ENCODE data around the gene ZMYND11. TPM values are rescaled to one million over a fixed set of nuclear protein-coding genes. Genes with fewer than 3 reads are reported as not detected.
"Not testable (repeated sequence)": the region's sequence is repeated elsewhere in the genome, so short reads cannot be mapped to it uniquely, and the experiment has no call there.

The ZMYND11 gene
- total RNA-seq, 1 donor from 2014 or later, result 29.3 TPM

- intact Hi-C loops (cut with micrococcal nuclease), result no loop called here
Measured at GRCh38 chr10:241966-242643, 106.8 kb downstream of the ZMYND11 start.

- intact Hi-C loops (cut with micrococcal nuclease), result no loop called here
Measured at GRCh38 chr10:244227-244626, 109.0 kb downstream of the ZMYND11 start.

GRCh38 chr10:246431-246830, 111.2 kb downstream of the ZMYND11 start:
- intact Hi-C loops (cut with micrococcal nuclease), result no loop called here

GRCh38 chr10:247480-247879, 112.2 kb downstream of the ZMYND11 start:
- intact Hi-C loops (cut with micrococcal nuclease), result no loop called here

GRCh38 chr10:248307-248706, 113.1 kb downstream of the ZMYND11 start:
- intact Hi-C loops (cut with micrococcal nuclease), result no loop called here

GRCh38 chr10:251982-252582, 116.8 kb downstream of the ZMYND11 start:
- intact Hi-C loops (cut with micrococcal nuclease), result no loop called here

GRCh38 chr10:260819-261429, 125.7 kb downstream of the ZMYND11 start:
- intact Hi-C loops (cut with micrococcal nuclease), result no loop called here

- intact Hi-C loops (cut with micrococcal nuclease), result not testable (repeated sequence)
Measured at GRCh38 chr10:264160-265073, 129.2 kb downstream of the ZMYND11 start.

- intact Hi-C loops (cut with micrococcal nuclease), result not testable (repeated sequence)
Measured at GRCh38 chr10:265074-265440, 129.8 kb downstream of the ZMYND11 start.

GRCh38 chr10:265816-266588, 130.7 kb downstream of the ZMYND11 start:
- intact Hi-C loops (cut with micrococcal nuclease), result not testable (repeated sequence)

GRCh38 chr10:266974-267425, 131.7 kb downstream of the ZMYND11 start:
- intact Hi-C loops (cut with micrococcal nuclease), result no loop called here

- intact Hi-C loops (cut with micrococcal nuclease), result no loop called here
Measured at GRCh38 chr10:267705-268104, 132.4 kb downstream of the ZMYND11 start.

GRCh38 chr10:269440-270074, 134.3 kb downstream of the ZMYND11 start:
- intact Hi-C loops (cut with micrococcal nuclease), result no loop called here

GRCh38 chr10:271201-271600, 135.9 kb downstream of the ZMYND11 start:
- intact Hi-C loops (cut with micrococcal nuclease), result no loop called here

GRCh38 chr10:271722-272121, 136.5 kb downstream of the ZMYND11 start:
- intact Hi-C loops (cut with micrococcal nuclease), result no loop called here

- intact Hi-C loops (cut with micrococcal nuclease), result no loop called here
Measured at GRCh38 chr10:273088-273487, 137.8 kb downstream of the ZMYND11 start.

- intact Hi-C loops (cut with micrococcal nuclease), result no loop called here
Measured at GRCh38 chr10:274866-275265, 139.6 kb downstream of the ZMYND11 start.

GRCh38 chr10:275680-276079, 140.4 kb downstream of the ZMYND11 start:
- intact Hi-C loops (cut with micrococcal nuclease), result no loop called here

GRCh38 chr10:277963-278362, 142.7 kb downstream of the ZMYND11 start:
- intact Hi-C loops (cut with micrococcal nuclease), result no loop called here

- intact Hi-C loops (cut with micrococcal nuclease), result no loop called here
Measured at GRCh38 chr10:278707-279106, 143.5 kb downstream of the ZMYND11 start.
